Neural cell (in vitro differentiated cells): ENCODE measurements around the gene NDC1. TPM values are rescaled to one million over a fixed set of nuclear protein-coding genes. Genes with fewer than 3 reads are reported as not detected.
"Not testable (repeated sequence)": the region's sequence is repeated elsewhere in the genome, so short reads cannot be mapped to it uniquely, and the experiment has no call there.

Source experiments
- H2AFZ ChIP-seq: fragments of 200-600, 300-800 bp; sonication (generic), shearing (Covaris generic); 2 replicates; pipeline ENCODE4 v1.6.0; 2014; ENCODE audit warnings: low read depth, mild to moderate bottlenecking, antibody characterized with exemption, low read length, moderate library complexity
- H3F3A ChIP-seq: fragments of 200-600 bp; shearing (Covaris generic); 2 replicates; pipeline ENCODE4 v1.6.1; 2016; ENCODE audit warnings: mild to moderate bottlenecking, moderate library complexity, mixed read lengths, antibody characterized with exemption, low read length; ENCODE audit not compliant: insufficient read depth, poor library complexity, severe bottlenecking
- H3K27ac ChIP-seq: fragments of 200-600, 300-800 bp; sonication (generic), shearing (Covaris generic); 2 replicates; pipeline ENCODE4 v1.5.1; 2014; ENCODE audit warnings: mild to moderate bottlenecking, low read length, moderate library complexity
- H3K27me3 ChIP-seq: fragments of 300-800, 200-600 bp; sonication (generic), shearing (Covaris generic); 2 replicates; pipeline ENCODE4 v1.6.0; 2014; ENCODE audit warnings: mild to moderate bottlenecking, low read depth, low read length, moderate library complexity; ENCODE audit not compliant: insufficient read depth
- H3K36me3 ChIP-seq: fragments of 300-800, 200-600 bp; sonication (generic), shearing (Covaris generic); 2 replicates; pipeline ENCODE4 v1.5.1; 2014; ENCODE audit warnings: mild to moderate bottlenecking, antibody characterized with exemption, low read length, moderate library complexity; ENCODE audit not compliant: insufficient read depth
- H3K4me2 ChIP-seq: fragments of 300-800, 200-600 bp; sonication (generic), shearing (Covaris generic); 2 replicates; pipeline ENCODE4 v1.6.0; 2014; ENCODE audit warnings: mild to moderate bottlenecking, low read length
- H3K4me3 ChIP-seq: fragments of 300-800, 200-600 bp; sonication (generic), shearing (Covaris generic); 2 replicates; pipeline ENCODE4 v1.5.1; 2014; ENCODE audit warnings: mild to moderate bottlenecking, low read length, moderate library complexity
- H3K79me2 ChIP-seq: fragments of 200-600 bp; shearing (Covaris generic); replicated peaks from 2 replicates; pipeline ENCODE4 v1.6.0; 2014; ENCODE audit warnings: mild to moderate bottlenecking, low read length, moderate library complexity; ENCODE audit not compliant: insufficient read depth
- H3K9ac ChIP-seq: fragments of 300-800, 200-600 bp; sonication (generic), shearing (Covaris generic); 2 replicates; pipeline ENCODE4 v1.6.1; 2016; ENCODE audit warnings: mild to moderate bottlenecking, low read length, mixed read lengths
- H3K9me2 ChIP-seq: fragments of 200-600 bp; shearing (Covaris generic); 2 replicates; pipeline ENCODE4 v1.6.1; 2016; ENCODE audit warnings: mild to moderate bottlenecking, low read length, mixed read lengths; ENCODE audit not compliant: insufficient read depth
- H3K9me3 ChIP-seq: fragments of 200-600, 300-800 bp; sonication (generic), shearing (Covaris generic); 2 replicates; pipeline ENCODE4 v1.6.1; 2016; ENCODE audit warnings: mild to moderate bottlenecking, mixed run types, low read length, moderate library complexity, mixed read lengths
- H4K20me1 ChIP-seq: fragments of 200-600 bp; shearing (Covaris generic); 2 replicates; pipeline ENCODE4 v1.6.1; 2016; ENCODE audit warnings: mild to moderate bottlenecking, mixed run types; ENCODE audit not compliant: insufficient read depth
- CTCF ChIP-seq: fragments of 450-650 bp; IDR thresholded peaks from 2 replicates; pipeline ENCODE4 v1.5.1; 2014; ENCODE audit warnings: antibody characterized with exemption, mild to moderate bottlenecking, moderate library complexity; ENCODE audit not compliant: poor library complexity, severe bottlenecking
- EP300 ChIP-seq: fragments of 450-650 bp; conservative IDR thresholded peaks from 2 replicates; pipeline ENCODE4 v1.6.1; 2014; ENCODE audit warnings: antibody characterized with exemption, mild to moderate bottlenecking, moderate library complexity; ENCODE audit not compliant: poor library complexity, severe bottlenecking
- EZH2 ChIP-seq: fragments of 200-600, 300-800 bp; shearing (Covaris generic), sonication (generic); IDR thresholded peaks from 2 replicates; pipeline ENCODE4 v1.6.1; 2014; ENCODE audit warnings: antibody characterized with exemption, low read length, borderline replicate concordance, mild to moderate bottlenecking; ENCODE audit not compliant: insufficient read depth, poor library complexity, severe bottlenecking
- MXI1 ChIP-seq: fragments of 450-650 bp; conservative IDR thresholded peaks from 2 replicates; pipeline ENCODE4 v1.6.1; 2014; ENCODE audit warnings: antibody characterized with exemption, mild to moderate bottlenecking; ENCODE audit not compliant: poor library complexity, severe bottlenecking
- POLR2AphosphoS5 ChIP-seq: IDR thresholded peaks from 2 replicates; pipeline ENCODE4 v1.6.1; 2012
- RAD21 ChIP-seq: fragments of 450-650 bp; conservative IDR thresholded peaks from 2 replicates; pipeline ENCODE4 v1.6.1; 2014; ENCODE audit warnings: antibody characterized with exemption, mild to moderate bottlenecking, moderate library complexity
- REST ChIP-seq: IDR thresholded peaks from 2 replicates; pipeline ENCODE4 v1.6.1; 2012; ENCODE audit warnings: borderline replicate concordance
- SMC3 ChIP-seq: fragments of 450-650 bp; conservative IDR thresholded peaks from 2 replicates; pipeline ENCODE4 v1.6.1; 2014; ENCODE audit warnings: antibody characterized with exemption, mild to moderate bottlenecking, moderate library complexity; ENCODE audit not compliant: poor library complexity
- TAF1 ChIP-seq: IDR thresholded peaks from 2 replicates; pipeline ENCODE4 v1.6.1; 2012; ENCODE audit warnings: low read depth
- polyA plus RNA-seq: library from polyadenylated mRNA; depleted of rRNA; stranded (reverse); fragments of >200 nt; gene quantifications from 2 replicates; pipeline ENCODE4 v1.2.3, GENCODE V29; 2014

Gene NDC1
- polyA plus RNA-seq, 1 donor from 2014 or later = 18.0 TPM

- no peaks in the 10 kb centered on the region for H3K36me3 ChIP-seq
- no peak overlapping the region for H2AFZ ChIP-seq
- H3K9ac ChIP-seq = no peak overlapping the region
- no peaks in the 10 kb centered on the region for H3K79me2 ChIP-seq
- no peak overlapping the region for H3K27ac ChIP-seq
- H3K9me3 ChIP-seq = no peaks in the 10 kb centered on the region
- no peaks in the 10 kb centered on the region for H3K9me2 ChIP-seq
- no peaks in the 10 kb centered on the region for H4K20me1 ChIP-seq
- no peaks in the 10 kb centered on the region for H3F3A ChIP-seq
- H3K4me2 ChIP-seq = no peak overlapping the region
- H3K27me3 ChIP-seq = no peaks in the 10 kb centered on the region
- TF ChIP-seq TAF1 (no peak), RAD21 (no peak), EZH2 (no peak), MXI1 (no peak), CTCF (no peak), REST (no peak), POLR2AphosphoS5 (no peak), SMC3 (no peak), EP300 (no peak)
- no peak overlapping the region for H3K4me3 ChIP-seq
Observed at GRCh38 chr1:53819387-53819786, 18.7 kb downstream of the NDC1 start.

GRCh38 chr1:53816584-53816983 is 21.5 kb downstream of the NDC1 start:
- H3K9ac ChIP-seq, H3K9me3 ChIP-seq, H3K27ac ChIP-seq, H4K20me1 ChIP-seq, H3K36me3 ChIP-seq, H3K4me2 ChIP-seq, H3F3A ChIP-seq, H3K27me3 ChIP-seq, H3K79me2 ChIP-seq, H3K9me2 ChIP-seq, H3K4me3 ChIP-seq, H2AFZ ChIP-seq: not testable (repeated sequence)

GRCh38 chr1:53815484-53815883 is 22.6 kb downstream of the NDC1 start:
- H3K9me3 ChIP-seq, H3K36me3 ChIP-seq, H3K9ac ChIP-seq, H3K4me3 ChIP-seq, H4K20me1 ChIP-seq, H3K4me2 ChIP-seq, H3K27ac ChIP-seq, H3F3A ChIP-seq, H3K79me2 ChIP-seq, H3K9me2 ChIP-seq, H3K27me3 ChIP-seq, H2AFZ ChIP-seq: not testable (repeated sequence)
